GM19238 (cell line): ENCODE data around the gene TMTC1.
"Not testable (repeated sequence)": the region's sequence is repeated elsewhere in the genome, so short reads cannot be mapped to it uniquely, and the experiment has no call there.

Experiments
- DNase-seq: peaks from one replicate; pipeline ENCODE4 v3.0.0; 2011; ENCODE audit warnings: low spot score; ENCODE audit not compliant: insufficient read length

Gene TMTC1

GRCh38 chr12:29673346-29673745, 110.4 kb downstream of the TMTC1 start:
- DNase-seq, result no peak

DNA sequence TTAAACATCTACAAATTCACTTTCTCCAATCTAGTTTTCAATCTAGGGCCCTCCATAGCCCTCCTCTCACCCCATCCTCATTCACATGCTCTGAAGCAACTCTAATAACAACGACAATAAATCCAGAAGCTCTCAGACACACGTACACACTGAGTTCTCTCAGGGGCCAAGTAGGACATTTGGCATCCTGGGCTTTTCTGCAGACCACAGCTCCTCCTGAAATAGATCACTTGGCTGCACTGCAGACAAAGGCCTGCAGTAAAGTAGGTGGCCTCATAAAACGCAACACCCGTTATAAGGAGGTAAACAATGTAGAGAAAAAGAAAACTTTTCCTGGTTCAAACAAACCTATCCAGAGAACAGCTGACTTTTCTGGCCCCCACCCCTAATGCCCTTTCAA, 111.2 kb downstream of the TMTC1 start:
- no peak for DNase-seq

DNA sequence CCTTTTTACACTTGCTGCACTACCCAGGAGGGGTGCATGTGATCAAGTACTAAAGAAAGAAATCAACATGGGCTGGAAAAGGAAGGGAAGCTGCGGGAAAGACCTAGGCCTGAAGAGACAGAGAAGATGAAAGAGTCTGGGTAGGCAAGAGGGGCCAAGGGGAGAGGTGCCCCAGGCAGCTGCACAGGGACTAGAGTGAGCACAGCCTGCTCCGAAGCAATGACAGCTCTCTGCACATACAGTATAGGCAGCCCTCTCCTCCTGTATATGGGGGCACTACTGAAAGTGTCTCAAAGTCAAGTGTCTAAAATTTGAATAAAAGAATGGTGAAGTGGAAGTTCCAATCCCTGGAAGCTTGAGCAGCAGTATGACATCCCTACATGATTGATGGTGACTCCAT, 112.0 kb downstream of the TMTC1 start:
- no peak for DNase-seq

DNA sequence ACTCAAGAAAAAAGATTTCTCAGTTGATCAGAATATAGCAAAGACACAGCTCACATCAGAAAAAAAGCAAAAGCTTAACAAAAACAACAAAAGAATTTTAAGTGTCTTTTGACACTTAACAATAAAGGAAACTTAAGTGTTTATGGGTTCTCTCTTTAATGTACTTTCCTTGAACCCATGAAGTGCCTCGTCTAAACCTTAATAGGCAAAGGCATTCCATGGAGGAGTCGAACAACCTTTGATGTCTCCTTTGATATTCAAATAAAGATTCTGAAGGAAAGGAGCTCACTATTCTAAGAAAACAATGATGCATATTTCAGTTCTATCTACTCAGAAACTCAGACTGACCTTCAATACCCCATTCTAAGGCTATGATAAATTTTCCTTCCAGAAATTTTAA, 116.7 kb downstream of the TMTC1 start:
- no peak for DNase-seq

DNA sequence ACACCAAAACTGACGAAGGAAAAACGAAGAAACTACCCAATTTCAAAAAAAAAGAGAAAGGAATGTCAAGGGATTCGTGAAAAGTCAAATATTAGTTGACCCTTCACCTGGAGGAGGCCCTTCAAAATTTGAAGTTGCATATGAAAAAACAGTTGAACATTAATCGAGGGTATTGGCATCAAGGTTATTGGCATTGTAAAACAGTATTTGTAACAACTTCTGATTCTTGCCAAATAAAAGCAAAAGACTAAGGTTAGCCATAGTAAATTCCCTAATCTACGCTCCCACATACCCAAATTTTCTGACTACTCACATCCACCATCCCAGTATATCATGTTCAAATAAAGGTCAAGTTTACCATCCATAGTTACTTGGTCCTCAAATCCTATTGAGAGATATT, 118.6 kb downstream of the TMTC1 start:
- no peak for DNase-seq

DNA sequence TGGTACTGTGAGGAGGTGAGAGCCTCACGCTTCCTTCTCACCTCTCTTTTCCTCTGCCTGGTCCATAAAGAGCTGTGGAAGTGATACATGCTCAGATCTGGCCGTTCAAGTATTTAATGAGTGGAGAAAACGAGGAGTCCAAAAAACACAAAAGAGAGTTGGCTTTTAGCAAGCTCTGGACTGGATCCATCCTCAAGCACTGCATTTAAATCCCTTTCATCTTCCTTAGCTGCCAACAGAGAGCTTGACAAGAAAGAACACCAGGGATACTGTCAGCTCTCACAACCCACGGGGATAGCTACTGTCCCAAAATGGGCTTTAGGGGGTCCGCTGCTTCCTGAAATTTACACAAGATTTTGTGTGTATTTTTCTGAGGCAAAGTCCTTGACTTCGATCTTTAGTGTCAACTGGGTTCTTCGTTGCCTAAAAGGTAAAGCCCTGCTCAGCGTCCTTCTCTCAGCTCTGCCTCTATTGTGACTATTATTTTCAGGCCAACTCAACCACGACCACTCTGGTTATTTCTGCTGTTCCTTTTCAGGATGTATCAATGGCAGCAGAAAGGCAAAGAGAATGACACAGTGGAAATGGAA, 120.9 kb downstream of the TMTC1 start:
- DNase-seq, result no peak

DNA sequence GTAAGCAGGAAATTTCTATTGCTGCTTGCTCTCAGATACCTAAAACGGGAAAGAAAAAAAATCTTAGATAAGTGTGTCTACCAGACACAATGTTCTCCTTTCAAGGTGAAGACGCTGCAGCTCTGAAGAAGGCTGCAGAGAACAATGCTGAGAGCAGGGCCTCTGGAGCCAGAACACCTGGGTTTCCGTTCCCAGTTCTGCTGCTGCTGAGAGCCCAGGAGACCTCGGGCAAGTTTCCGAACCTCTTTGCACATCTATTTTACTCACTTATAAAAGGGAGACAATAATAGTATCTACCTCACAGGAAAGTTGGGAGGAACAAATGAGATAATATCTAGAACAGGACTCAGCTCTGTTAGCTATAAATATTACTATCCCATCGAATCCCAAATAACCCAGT, 122.9 kb downstream of the TMTC1 start:
- DNase-seq, result no peak

GRCh38 chr12:29656762-29657538, 126.8 kb downstream of the TMTC1 start:
- DNase-seq, result no peak

DNA sequence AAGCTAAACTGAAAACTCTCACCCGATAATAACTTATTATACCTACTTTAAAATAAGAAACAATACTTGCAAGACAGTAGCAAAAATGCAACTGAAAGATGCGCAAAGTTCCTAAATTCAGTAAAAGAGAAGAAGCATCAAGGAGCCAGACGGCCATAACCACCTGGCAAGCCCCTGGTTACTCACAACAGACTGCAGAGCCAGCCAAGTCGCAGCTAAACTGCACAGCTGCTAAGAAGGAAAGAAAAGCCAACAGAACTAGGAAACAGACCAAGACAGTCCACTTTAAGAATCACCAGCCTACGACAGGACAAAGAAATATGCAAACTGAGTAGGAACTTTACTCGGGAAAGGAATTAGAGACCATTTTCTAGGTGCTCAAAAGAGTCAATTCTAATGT, 127.9 kb downstream of the TMTC1 start:
- DNase-seq, result no peak

DNA sequence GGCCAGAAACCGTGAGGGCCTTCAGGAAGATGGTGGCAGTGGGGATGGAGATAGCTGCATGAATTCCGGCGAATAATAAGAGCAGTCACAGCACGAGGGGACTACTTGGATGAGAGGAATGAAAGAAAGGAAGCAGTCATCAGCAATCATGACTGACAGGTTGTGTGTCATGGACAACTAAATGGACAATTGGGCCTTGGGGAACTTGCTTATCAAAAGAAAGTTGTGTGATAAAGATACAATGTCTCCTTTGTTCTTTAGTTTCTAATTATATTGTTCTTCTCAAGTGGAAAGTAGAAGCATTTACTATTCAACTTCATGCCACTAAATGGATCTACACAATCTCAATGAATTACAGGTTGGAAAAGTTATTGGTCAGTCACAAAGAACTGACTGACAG, 130.5 kb downstream of the TMTC1 start:
- DNase-seq, result no peak

GRCh38 chr12:29650371-29650770, 133.4 kb downstream of the TMTC1 start:
- DNase-seq, result no peak

- no peak for DNase-seq
Measured at GRCh38 chr12:29649722-29650121, 134.0 kb downstream of the TMTC1 start.

DNA sequence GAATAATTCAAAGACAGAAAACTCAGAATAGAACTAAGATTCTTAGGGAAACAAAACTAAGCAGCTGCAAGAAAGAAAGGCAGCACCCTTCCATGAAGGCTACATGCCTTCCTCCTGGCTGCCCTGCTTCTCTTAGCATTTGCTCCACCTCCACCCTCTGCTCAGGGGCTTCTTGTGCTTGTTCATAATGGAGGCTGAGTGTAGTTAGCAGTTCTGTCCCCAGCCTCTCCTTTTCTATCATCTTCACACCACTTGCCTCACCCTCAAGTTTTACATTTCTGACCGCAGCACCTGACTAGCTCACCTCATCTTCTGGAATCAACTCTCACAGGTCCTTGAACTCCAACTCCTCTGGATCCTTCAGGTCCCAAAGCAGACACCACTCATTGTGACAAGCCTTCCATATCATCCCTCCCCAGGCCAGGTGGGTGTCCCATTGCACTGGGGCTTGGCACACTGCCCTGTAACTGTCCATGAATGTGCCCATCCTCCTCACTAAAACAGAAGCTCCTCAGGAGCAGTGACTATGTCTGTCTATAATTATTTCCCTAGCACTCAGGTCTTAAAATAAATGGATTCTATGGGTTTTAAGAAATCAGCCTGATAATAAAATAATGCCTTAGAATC, 139.1 kb downstream of the TMTC1 start:
- DNase-seq, result no peak

- no peak for DNase-seq
Measured at GRCh38 chr12:29640589-29641345, 143.0 kb downstream of the TMTC1 start.

DNA sequence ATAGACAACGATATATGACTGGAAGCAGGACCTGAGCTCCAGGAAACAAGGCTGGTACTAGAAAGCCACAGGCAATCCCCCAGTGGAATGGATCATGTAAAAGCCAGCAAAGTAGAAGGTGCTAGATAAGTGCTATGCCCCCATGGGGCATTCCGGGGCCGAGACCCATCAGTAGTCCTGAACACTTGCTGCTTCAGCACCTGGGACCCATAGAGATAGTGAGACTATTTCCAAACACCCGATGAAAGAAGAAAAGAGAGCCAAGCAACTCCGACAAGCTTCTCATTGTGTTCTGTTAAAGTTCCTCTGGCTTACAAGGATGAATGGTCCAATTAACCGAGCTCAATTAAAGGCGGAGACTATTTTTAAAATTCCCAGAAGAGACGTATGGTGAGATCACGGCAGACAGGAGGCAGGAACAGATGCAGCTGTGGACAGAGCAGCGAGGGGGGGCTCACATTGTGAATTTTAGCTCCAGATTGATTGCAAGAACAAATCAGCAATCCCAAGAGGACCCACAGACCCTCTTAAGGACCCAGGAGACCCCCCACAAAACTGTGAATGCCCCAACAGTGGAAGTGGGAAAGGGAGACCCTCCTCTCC, 143.7 kb downstream of the TMTC1 start:
- no peak for DNase-seq

GRCh38 chr12:29638528-29638927, 145.2 kb downstream of the TMTC1 start:
- DNase-seq, result no peak

DNA sequence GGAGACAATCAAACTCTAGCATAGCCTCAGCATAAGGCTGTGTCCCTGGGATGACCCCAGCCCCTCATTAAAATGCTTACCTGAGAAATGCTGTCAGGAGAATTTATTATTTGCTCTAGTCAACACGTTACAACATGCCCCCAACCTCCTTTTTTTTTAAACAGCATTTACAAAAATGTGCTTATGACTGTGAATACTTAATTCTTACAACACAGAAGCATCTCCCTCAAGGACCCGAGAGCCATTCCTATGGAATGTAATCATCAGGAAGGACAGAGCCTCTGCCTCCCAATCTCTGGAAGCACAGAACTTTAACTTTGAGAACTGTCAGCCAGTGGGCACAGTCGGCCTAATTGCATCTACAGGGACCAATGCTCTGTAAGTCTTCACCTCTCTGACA, 149.7 kb downstream of the TMTC1 start:
- no peak for DNase-seq

- DNase-seq, result not testable (repeated sequence)
Measured at GRCh38 chr12:29630164-29630563, 153.6 kb downstream of the TMTC1 start.

DNA sequence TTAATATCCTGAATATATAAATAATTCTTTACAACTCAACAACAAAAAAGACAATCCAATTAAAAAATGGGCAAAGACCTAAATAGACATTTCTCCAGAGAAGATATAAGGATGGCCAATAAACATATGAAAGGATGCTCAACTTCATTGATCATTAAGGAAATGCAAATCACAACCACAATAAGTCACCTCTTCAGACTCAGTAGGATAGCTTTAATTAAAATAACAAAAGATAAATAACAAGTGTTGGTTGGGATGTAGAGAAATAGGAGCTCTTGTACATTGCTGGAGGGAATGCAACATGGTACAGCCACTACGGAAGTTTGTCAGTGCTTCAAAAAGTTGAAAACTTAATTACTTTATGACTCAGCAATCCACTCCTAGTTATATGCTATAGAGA, 156.5 kb downstream of the TMTC1 start:
- no peak for DNase-seq

GRCh38 chr12:29625359-29625953, 158.3 kb downstream of the TMTC1 start:
- no peak for DNase-seq

- no peak for DNase-seq
Measured at GRCh38 chr12:29622251-29622650, 161.5 kb downstream of the TMTC1 start.
